NCI-H2081 treated with DMSO at 0.1 percent for 48 hours (cell line): ENCODE data around the gene EFNA2.
"Not testable (repeated sequence)": the region's sequence is repeated elsewhere in the genome, so short reads cannot be mapped to it uniquely, and the experiment has no call there.

Source experiments
- DNase-seq: peaks from one replicate; lab custom pipeline; 2025; lab: John Stamatoyannopoulos, UW

Gene EFNA2

GRCh38 chr19:1298235-1298634, 12.6 kb downstream of the EFNA2 start:
- DNase-seq, result no peak

DNA sequence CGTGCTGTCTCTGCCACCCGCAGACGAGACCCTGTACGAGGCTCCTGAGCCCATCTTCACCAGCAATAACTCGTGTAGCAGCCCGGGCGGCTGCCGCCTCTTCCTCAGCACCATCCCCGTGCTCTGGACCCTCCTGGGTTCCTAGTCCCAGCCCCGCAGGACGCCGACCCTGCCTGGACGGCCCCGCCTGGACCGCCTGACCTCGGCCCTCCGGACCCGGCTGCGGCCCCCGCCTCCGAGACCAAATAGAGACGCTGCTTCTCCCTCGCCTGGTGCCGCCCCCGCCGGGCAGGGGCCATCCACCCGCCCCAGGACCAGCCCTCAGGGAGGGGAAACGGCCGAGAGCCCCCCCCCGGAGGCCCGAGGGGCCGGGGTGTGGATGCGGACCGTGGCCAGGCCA, 14.1 kb downstream of the EFNA2 start:
- DNase-seq, result no peak

GRCh38 chr19:1300744-1301490, 15.2 kb downstream of the EFNA2 start:
- no peak for DNase-seq

- DNase-seq, result no peak
Observed at GRCh38 chr19:1302533-1303239, 17.0 kb downstream of the EFNA2 start.

- DNase-seq, result no peak
Observed at GRCh38 chr19:1304197-1304924, 18.7 kb downstream of the EFNA2 start.

DNA sequence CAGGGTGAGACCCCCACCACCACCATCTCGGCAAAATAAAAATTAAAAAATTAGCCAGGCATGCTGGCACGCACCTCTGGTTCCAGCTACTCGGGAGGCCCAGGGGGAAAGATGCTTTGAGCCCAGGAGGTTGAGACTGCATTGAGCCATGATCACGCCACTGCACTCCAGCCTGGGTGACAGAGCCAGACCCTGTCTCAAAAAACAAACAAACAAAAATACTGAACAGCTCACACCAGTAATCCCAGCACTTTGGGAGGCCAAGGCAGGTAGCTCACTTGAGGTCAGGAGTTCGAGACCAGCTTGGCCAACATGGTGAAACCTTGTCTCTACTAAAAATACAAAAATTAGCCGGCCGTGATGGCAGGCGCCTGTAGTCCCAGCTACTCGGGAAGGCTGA, 19.7 kb downstream of the EFNA2 start:
- not testable (repeated sequence) for DNase-seq

DNA sequence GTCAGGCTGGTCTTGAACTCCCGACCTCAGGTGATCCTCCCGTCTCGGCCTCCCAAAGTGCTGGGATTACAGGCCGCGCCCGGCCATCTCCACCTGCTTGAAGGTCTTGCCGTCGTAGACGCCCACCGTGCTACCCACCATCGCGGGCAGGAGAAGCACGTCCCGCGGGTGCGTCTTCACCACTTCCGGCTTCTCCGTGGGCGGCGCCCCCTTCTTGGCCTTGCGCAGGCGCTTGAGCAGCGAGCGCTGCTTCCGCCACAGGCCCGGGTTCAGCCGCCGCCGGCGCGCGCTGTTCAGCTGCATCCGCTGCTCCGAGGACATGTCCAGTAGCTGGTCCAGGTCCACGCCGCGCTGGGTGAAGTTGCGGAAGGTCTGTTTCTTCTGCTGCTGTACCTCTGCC, 21.6 kb downstream of the EFNA2 start:
- no peak for DNase-seq

DNA sequence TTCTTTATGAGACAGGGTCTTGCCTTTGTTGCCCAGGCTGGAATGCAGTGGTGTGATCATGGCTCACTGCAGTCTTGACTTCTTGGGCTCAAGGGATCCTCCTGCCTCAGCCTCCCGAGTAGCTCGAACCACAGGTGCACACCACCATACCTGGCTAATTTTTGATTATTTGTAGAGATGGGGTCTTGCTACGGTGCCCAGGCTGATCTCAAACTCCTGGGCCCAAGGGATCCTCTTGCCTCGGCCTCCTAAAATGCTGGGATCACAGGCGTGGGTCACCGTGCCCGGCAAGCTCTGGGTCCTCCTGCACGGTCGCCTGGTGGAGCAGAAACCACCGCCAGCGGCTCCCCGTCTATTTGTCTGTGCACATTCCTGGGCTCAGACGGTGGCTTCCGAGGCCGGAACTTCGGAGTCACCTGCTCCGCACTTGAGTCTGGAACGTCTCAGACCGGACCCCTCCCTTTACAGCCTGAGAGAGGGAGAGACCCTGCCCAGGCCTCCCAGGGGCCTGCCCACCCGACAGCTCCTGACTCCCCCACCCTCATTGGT, 22.2 kb downstream of the EFNA2 start:
- no peak for DNase-seq

DNA sequence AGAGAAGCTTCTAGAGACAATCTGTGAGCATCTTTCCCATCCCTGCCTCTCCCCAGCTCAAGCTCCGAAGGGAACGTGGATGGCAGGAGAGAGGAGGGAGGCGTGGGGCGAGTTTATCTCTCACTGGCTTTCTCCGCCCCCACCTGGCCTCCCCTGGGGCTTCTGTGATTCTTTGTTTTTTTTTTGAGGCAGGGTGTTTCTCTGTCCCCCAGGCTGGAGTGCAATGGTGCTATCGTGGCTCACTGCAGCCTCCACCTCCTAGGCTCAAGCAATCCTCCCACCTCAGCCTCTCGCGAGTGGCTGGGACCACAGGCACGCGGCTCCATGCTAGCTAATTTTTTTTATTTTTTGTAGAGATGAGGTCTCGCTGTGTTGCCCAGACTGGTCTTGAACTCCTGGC, 23.0 kb downstream of the EFNA2 start:
- DNase-seq, result no peak

GRCh38 chr19:1309977-1310852, 24.5 kb downstream of the EFNA2 start:
- DNase-seq, result no peak

GRCh38 chr19:1310853-1311180, 25.1 kb downstream of the EFNA2 start:
- DNase-seq, result no peak

DNA sequence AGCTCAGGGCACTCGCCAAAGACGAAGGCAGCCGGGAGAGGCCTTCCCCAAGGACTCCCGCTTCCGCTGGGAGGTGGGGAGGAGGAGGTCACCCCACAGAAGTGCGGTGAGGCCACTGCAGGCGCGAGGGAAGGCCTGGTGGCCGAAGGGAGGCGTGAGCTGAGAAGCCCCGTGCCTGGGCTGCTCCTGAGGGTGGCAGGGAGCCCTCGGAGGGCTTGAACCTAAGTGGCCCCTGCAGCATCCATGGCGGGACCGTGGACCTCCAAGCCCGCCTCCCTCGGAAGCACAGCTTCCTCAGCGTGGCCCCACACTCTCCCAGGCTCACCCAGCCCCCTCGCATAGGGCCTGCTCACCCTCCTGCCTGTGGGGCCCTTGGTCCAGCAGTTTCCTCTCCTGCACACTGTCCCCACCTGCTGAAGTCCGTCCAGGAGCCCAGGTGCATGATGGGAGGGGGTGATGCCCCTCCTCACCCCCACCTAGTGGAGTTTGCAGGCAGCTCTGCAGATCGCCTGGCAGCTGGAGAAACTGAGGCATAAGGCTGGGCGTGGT, 25.9 kb downstream of the EFNA2 start:
- no peak for DNase-seq

GRCh38 chr19:1312767-1313694, 27.4 kb downstream of the EFNA2 start:
- DNase-seq, result no peak

GRCh38 chr19:1313695-1314613, 28.3 kb downstream of the EFNA2 start:
- DNase-seq, result no peak

GRCh38 chr19:1315470-1316166, 29.9 kb downstream of the EFNA2 start:
- DNase-seq, result no peak

- no peak for DNase-seq
Observed at GRCh38 chr19:1316466-1316865, 30.8 kb downstream of the EFNA2 start.

DNA sequence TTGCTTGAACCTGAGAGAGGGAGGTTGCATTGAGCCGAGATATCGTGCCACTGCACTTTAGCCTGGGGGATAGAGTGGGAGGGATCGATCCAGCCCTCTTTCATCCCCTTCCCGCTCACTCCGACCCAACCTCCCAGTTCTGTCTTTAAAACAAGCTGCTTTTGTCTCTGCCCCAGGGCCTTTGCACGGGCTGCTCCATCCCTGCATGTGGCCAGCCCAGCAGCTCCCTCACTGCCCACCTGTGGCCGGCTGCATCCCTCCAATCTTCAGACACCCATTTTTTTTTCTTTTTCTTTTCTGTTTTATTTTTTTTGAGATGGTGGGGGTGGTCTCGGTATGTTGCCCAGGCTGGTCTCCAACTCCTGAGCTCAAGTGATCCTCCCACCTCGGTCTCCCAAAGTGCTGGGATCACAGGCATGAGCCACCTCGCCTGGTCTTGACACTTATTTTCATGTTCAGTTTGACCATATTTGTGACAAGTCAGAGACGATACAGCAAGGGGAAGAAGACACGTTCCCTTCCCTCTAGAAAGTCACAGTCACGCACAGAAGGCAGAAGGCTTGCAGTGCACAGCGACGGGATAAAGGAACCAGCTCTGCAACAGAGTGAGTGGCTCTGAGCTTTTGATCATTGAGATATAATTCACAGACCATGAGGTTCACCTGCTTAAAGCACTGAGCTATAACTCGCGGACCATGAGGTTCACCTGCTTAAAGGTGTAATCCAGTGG, 31.8 kb downstream of the EFNA2 start:
- DNase-seq, result no peak
